ENCODE data around the gene EIF3K. TPM values are rescaled to one million over a fixed set of nuclear protein-coding genes. Genes with fewer than 3 reads are reported as not detected.
"Not testable (repeated sequence)": the region's sequence is repeated elsewhere in the genome, so short reads cannot be mapped to it uniquely, and the experiment has no call there.

EIF3K gene
- total and polyA plus RNA-seq, 8 donors, result 184 to 284 (median 276) TPM

DNA sequence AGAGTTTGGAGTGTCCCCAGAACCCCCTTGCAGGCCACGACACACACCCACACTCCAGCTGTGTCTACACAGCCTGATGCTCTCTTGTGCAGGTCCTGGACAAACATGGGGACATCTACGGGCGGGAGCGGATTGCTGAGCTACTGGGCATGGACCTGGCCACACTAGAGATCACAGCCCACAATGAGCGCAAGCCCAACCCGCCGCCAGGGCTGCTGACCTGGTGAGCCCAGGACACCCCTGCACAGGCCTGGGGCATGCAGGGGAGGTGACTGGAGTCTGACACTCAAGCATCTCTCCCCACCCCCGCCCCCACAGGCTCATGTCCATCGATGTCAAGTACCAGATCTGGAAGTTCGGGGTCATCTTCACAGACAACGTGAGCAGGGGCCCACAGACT, 41.2 kb upstream of the EIF3K start:
- no peaks in the 10 kb centered on the region for H3K36me3 ChIP-seq
- H3K9me3 ChIP-seq, result no peaks in the 10 kb centered on the region
- DNase-seq (no peak), ATAC-seq (no peak)
- H3K27me3 ChIP-seq, result no peaks in the 10 kb centered on the region
- no peak overlapping the region for H3K4me3 ChIP-seq
- no peak for TF ChIP-seq CTCF (IDR thresholded peaks at IDR 0.05)
- intact Hi-C loops (cut with DNase I), result no loop called here
- H3K4me1 ChIP-seq, result no peaks in the 10 kb centered on the region
- H3K27ac ChIP-seq, result no peak overlapping the region

- H3K4me1 ChIP-seq; H3K27ac ChIP-seq; H3K36me3 ChIP-seq; H3K9me3 ChIP-seq; H3K4me3 ChIP-seq; H3K27me3 ChIP-seq; intact Hi-C loops (cut with DNase I): not testable (repeated sequence)
- peak in 2 of 4 donors; percentile 65 to 82 for DNase-seq
- peak; percentile 94 for ATAC-seq
Observed at GRCh38 chr19:38579304-38579703, 39.7 kb upstream of the EIF3K start.

GRCh38 chr19:38580080-38580479, 38.9 kb upstream of the EIF3K start:
- Histone ChIP-seq H3K27ac (no peak overlapping the region), H3K4me1 (peaks cover 0 to 6% of the 10 kb centered on the region in 2 donors), H3K27me3 (no peaks in the 10 kb centered on the region), H3K9me3 (no peaks in the 10 kb centered on the region), H3K36me3 (no peaks in the 10 kb centered on the region), H3K4me3 (no peak overlapping the region)
- intact Hi-C loops (cut with DNase I), result no loop called here
- DNase-seq (no peak), ATAC-seq (no peak)
- TF ChIP-seq CTCF (IDR thresholded peaks at IDR 0.05), result no peak

GRCh38 chr19:38583219-38583984, 35.6 kb upstream of the EIF3K start:
- Histone ChIP-seq H3K4me3 (no peak overlapping the region), H3K36me3 (no peaks in the 10 kb centered on the region), H3K27ac (no peak overlapping the region), H3K4me1 (peaks cover 0 to 6% of the 10 kb centered on the region in 2 donors), H3K9me3 (no peaks in the 10 kb centered on the region), H3K27me3 (no peaks in the 10 kb centered on the region)
- ATAC-seq (no peak), DNase-seq (no peak)
- no peak for TF ChIP-seq CTCF (IDR thresholded peaks at IDR 0.05)
- intact Hi-C loops (cut with DNase I), result no loop called here

DNA sequence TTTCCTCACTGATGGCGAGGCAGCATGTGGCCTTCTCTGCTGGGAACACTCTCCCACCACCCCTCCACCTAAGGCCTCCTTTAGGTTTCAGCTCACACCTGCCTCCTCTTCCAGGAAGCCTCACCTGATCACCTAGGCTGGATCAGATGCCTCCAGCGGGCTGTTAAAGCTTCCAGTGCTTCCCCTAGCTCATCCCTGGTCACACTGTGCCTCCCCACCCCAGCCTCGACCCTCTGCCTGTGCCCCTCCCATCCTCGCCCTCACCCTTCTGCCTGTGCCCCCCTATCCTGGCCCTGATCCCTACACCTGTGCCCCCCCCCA, 35.0 kb upstream of the EIF3K start:
- intact Hi-C loops (cut with DNase I), result no loop called here
- H3K27me3 ChIP-seq, result no peaks in the 10 kb centered on the region
- no peak for DNase-seq
- no peak for ATAC-seq
- H3K36me3 ChIP-seq, result no peaks in the 10 kb centered on the region
- peaks cover 0 to 6% of the 10 kb centered on the region in 2 donors for H3K4me1 ChIP-seq
- no peaks in the 10 kb centered on the region for H3K9me3 ChIP-seq
- H3K4me3 ChIP-seq, result no peak overlapping the region
- no peak overlapping the region for H3K27ac ChIP-seq
- TF ChIP-seq CTCF (IDR thresholded peaks at IDR 0.05), result no peak

- H3K9me3 ChIP-seq, result no peaks in the 10 kb centered on the region
- no peak for DNase-seq
- H3K36me3 ChIP-seq, result no peaks in the 10 kb centered on the region
- intact Hi-C loops (cut with DNase I), result no loop called here
- no peaks in the 10 kb centered on the region for H3K27me3 ChIP-seq
- H3K4me1 ChIP-seq, result peaks cover 0 to 6% of the 10 kb centered on the region in 2 donors
- no peak overlapping the region for H3K4me3 ChIP-seq
- no peak for TF ChIP-seq CTCF (IDR thresholded peaks at IDR 0.05)
- H3K27ac ChIP-seq, result no peak overlapping the region
- no peak for ATAC-seq
Observed at GRCh38 chr19:38587562-38587961, 31.4 kb upstream of the EIF3K start.

All from left lung (tissue), 10 donors.